ENCODE measurements around the gene BCL2L11.
A peak's percentile ranks its signal among the peaks of the same experiment; 100 is the strongest.

The BCL2L11 gene

GRCh38 chr2:111145103-111145760 is 24.5 kb downstream of the BCL2L11 start:
- DNase-seq, result no peak

- no peak for DNase-seq
Measured at GRCh38 chr2:111145951-111146350, 25.2 kb downstream of the BCL2L11 start.

DNA sequence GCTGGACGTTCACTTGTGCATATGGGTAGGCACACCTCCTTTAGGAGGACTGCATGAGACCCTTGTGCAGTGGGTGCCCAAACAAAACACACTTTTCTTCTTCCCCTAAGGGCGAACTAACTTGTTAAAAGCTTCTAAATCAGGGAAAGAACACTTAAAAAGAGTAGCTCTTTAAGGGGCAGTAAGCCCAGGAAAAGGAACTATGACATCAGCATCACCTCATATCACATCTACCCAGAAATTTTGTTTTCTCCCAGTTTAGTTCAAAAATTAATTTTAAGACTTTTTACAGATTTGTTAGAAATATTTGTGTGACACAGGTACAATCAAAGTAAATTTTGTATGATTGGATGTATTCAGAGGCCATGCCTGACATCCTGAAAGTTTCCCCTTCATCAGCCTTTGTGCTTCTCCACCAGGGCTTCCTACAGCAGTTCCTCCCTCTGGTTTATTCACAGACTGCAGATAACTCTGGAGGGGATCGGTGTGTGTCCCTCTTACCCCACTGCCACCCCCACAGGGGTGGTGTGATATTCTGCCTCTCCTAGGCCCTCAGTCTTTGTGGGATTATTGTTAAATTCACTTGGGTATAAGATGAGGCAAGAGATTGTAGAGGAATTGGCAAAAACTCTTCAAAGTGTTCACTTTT is 27.6 kb downstream of the BCL2L11 start:
- no peak for DNase-seq

DNA sequence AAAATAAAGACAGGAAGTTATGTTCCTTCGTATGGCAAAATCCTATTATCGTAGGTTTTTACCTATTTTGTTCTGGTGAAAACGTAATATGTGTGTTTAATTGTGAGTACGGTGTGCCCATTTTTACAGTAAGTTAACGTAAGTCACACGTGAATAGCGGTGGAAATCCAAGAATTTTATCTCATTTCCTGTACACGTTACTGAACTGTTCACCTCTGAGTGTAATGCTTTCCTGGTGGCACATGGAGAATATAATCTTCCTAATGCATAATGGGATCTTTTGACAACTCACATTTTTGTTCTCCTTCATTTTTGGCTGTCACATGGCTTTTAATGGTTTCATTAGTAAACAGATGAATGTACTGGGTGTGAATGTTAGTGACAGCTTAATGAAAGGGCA is 28.2 kb downstream of the BCL2L11 start:
- no peak for DNase-seq

DNA sequence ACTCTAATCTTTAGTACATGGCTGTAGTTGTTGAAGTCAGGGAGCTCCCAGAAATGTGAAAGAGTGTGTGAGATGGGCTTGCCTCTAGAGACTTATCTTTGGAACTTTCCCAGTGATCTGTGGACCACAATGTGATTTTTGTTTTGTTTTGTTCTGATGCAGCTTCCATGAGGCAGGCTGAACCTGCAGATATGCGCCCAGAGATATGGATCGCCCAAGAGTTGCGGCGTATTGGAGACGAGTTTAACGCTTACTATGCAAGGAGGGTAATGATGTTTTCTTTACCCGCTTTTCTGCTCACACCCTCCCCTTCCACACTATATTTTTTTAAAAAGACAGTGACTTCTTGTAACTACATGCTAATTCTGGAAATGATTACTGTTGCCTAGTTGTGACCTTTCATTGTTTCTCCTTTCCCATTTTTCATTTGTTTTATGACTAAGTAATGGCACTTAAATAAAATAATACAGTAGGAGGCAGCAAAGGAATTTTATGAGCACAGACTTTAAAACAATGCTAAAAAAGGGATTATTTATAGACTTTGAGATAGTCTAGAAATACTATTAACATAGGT is 29.3 kb downstream of the BCL2L11 start:
- no peak for DNase-seq

GRCh38 chr2:111154758-111155157 is 34.0 kb downstream of the BCL2L11 start:
- no peak for DNase-seq

DNA sequence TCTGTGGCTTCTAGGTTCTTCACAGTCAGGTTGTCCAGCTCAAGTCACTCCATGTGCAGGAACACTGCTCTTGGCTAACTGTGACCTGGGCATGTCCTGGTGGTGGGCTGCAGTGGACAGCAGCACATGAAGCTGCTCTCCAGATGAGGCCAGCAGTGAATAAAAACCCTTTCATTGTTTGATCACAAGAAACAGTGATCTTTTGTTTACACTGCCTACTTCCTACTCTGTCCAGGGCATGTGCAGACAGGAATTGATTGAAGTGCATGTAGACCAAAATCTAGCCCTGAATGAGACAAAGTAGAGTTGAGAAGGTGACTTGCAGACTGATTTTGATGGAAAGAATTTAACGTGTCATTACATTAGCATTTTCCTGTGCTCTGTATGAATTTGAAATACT is 34.9 kb downstream of the BCL2L11 start:
- peak; percentile 14 for DNase-seq

- DNase-seq, result no peak
Measured at GRCh38 chr2:111156529-111156928, 35.8 kb downstream of the BCL2L11 start.

GRCh38 chr2:111157071-111157661 is 36.5 kb downstream of the BCL2L11 start:
- DNase-seq, result peak; percentile 74

DNA sequence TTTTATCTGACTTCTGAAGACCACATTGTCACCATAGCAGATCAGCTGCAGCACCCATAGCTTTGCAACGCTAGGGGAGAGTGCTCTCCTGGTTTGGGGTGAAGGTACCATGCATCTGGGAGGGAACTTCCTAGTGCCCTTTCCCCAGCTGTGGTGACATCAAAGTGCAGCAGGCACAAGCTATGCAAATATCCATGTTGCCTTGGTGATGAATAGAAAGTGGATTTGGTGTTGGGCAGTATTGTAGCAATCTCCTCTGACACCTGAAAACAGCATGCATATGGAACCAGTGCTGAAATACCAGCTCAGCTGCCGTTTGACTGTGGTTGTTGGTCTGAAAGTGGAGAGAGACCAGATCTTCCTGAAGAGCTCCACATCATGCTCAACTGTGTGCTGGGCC is 37.1 kb downstream of the BCL2L11 start:
- no peak for DNase-seq

GRCh38 chr2:111159641-111160040 is 38.9 kb downstream of the BCL2L11 start:
- DNase-seq, result no peak

GRCh38 chr2:111160758-111161157 is 40.0 kb downstream of the BCL2L11 start:
- no peak for DNase-seq

GRCh38 chr2:111161971-111162370 is 41.3 kb downstream of the BCL2L11 start:
- peak; percentile 78 for DNase-seq

DNA sequence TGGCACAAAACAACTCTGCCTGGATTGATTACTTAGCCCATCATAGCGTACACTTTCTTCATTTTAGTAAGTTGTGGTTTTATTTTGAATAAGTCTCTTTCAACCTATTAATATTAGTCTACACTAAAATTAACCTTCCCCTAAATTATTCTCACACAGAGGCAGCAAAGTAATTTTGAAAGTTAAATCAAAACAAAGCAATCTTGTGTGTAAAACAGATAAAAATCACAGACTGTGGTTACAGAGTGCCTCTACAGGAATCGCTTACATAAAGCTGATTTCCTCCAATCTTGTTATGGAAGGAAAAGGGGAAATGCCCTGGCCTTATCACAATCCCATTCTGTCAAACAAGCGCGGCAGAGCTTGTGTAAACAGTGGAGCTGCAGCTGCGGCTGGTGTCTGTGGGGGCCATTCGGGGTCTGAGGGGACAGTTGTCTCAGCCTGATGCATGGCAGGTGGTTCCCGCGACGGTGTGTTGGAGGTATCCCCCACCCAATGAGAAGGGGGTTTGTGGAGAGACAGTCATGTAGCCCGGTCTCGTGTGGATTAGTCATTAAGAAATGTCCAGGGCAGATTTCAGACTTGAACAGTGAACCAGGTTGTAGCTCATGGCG is 42.1 kb downstream of the BCL2L11 start:
- no peak for DNase-seq

GRCh38 chr2:111164078-111164477 is 43.4 kb downstream of the BCL2L11 start:
- DNase-seq, result no peak

DNA sequence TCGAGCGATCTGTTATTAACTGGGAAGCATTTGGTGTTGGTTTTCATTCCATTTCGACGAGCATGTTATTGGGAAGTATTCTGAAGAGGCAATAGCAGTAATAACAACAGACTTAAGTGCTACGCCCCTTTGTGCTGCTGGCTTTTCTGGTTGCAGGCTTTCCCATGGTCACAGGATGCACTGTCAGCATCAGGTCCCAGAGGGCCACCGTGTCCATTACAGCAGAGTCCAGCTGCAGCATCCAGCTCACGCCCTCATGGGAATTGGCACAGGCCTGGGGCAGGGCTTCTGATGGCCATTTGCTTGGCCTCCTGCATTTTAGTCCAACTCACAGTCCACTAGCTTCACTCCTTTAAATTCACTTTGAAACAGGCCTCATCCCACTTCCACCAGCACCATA is 44.4 kb downstream of the BCL2L11 start:
- DNase-seq, result no peak

DNA sequence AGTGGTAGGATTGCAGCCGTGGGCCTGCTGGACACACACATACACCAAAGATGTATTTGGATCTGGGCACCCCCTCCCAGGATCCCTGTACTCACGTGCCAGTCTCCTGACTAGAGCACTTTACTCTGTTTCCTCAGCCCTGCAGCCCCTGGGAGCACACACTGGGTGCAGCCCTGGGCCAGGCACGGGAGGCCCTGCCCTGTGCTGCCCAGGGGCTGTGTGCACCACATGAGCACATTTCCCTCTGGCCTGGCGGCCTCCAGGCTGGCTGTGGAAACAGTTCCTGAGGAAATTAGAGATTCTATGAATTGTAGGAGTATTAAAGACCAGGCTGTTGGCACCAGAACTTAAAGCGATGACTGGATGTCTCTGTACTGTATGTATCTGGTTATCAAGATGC is 45.4 kb downstream of the BCL2L11 start:
- DNase-seq, result no peak

DNA sequence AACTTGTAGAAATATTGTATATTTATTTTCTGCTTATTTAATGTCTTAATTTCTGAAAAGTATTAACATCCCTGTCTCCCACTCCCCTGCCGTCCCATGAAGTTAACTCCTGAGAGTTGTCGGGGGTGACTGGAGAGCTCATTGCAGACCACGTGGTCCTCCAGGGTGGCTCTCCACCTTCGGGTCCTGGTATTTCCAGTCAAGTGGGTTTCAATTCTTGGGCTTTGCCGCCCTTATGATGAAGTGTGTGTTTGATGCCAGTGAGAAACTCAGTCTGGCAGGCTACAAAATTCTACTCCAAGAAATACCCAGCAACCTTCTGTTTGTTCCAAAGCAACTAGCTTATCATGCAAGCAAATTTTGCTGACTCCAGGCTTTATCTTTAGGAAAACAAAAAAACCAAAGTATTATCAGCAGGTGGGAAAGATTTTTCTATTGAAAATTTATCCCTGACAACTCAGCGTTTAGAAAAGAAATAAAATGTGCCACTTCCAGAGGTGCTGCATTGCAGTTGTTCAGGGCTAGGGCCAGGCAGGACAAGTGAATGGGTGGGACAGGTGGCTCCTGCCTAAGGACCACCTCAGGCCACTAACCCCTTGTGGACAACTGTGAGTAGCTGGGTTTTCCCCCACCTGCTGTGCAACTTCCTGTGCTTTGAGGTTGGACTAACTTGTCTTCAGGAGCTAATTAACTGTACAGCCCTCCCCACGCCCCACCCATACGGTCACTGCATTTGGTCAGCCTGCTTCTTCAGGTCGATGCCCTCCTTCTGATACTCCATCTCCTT is 46.6 kb downstream of the BCL2L11 start:
- no peak for DNase-seq

- DNase-seq, result no peak
Measured at GRCh38 chr2:111167863-111168162, 47.1 kb downstream of the BCL2L11 start.

- DNase-seq, result no peak
Measured at GRCh38 chr2:111168528-111169239, 48.0 kb downstream of the BCL2L11 start.

DNA sequence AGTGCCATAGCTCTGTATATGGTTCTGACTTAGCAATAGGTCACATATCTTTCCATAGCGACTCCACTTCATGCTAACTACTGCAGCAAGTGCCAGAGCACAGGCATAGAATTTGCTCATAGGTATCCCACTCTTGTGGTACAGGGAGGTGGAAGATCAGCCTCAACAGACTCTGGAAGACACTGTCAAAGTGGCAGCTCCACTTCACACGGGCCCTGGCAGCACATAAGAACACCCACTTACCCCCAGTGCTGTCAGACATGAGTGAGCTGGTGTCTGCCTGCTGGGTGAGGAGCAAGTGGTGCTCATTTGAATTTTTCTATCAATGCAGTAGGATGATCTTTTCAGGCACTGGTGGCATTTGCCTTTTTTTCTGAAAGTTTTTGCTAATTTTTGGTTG is 48.6 kb downstream of the BCL2L11 start:
- DNase-seq, result no peak

GRCh38 chr2:111169924-111170323 is 49.2 kb downstream of the BCL2L11 start:
- no peak for DNase-seq

All from DMS79 (cell line).